GM19238 (cell line): Measurements from ENCODE around the gene KCNMA1.

Experiments
- DNase-seq: peaks from one replicate; pipeline ENCODE4 v3.0.0; 2011; ENCODE audit warnings: low spot score; ENCODE audit not compliant: insufficient read length

Gene KCNMA1

GRCh38 chr10:77634939-77635338 is 2.7 kb downstream of the KCNMA1 start:
- no peak for DNase-seq

GRCh38 chr10:77633376-77633775 is 4.2 kb downstream of the KCNMA1 start:
- no peak for DNase-seq

- DNase-seq: no peak
These were observed 6.4 kb downstream of the KCNMA1 start for GRCh38 chr10:77631241-77631640.

GRCh38 chr10:77630507-77630848 is 7.1 kb downstream of the KCNMA1 start:
- DNase-seq: no peak

- DNase-seq: no peak
These were observed 7.7 kb downstream of the KCNMA1 start for GRCh38 chr10:77629775-77630506.

- DNase-seq: no peak
These were observed 8.5 kb downstream of the KCNMA1 start for GRCh38 chr10:77628906-77629730.

- no peak for DNase-seq
These were observed 11.2 kb downstream of the KCNMA1 start for GRCh38 chr10:77626266-77626935.

GRCh38 chr10:77625379-77625778 is 12.2 kb downstream of the KCNMA1 start:
- DNase-seq: no peak

- DNase-seq: no peak
These were observed 14.7 kb downstream of the KCNMA1 start for GRCh38 chr10:77622889-77623291.

- no peak for DNase-seq
These were observed 16.9 kb downstream of the KCNMA1 start for GRCh38 chr10:77620731-77621130.

- DNase-seq: no peak
These were observed 17.5 kb downstream of the KCNMA1 start for GRCh38 chr10:77619964-77620703.

- no peak for DNase-seq
These were observed 19.5 kb downstream of the KCNMA1 start for GRCh38 chr10:77618117-77618516.

- no peak for DNase-seq
These were observed 20.8 kb downstream of the KCNMA1 start for GRCh38 chr10:77616766-77617165.

GRCh38 chr10:77614778-77615625 is 22.6 kb downstream of the KCNMA1 start:
- no peak for DNase-seq

- no peak for DNase-seq
These were observed 24.0 kb downstream of the KCNMA1 start for GRCh38 chr10:77613476-77614130.

- DNase-seq: no peak
These were observed 25.9 kb downstream of the KCNMA1 start for GRCh38 chr10:77611670-77612069.

GRCh38 chr10:77611221-77611620 is 26.4 kb downstream of the KCNMA1 start:
- no peak for DNase-seq

- no peak for DNase-seq
These were observed 27.8 kb downstream of the KCNMA1 start for GRCh38 chr10:77609781-77610272.

- no peak for DNase-seq
These were observed 29.3 kb downstream of the KCNMA1 start for GRCh38 chr10:77608281-77608680.

GRCh38 chr10:77606751-77607150 is 30.9 kb downstream of the KCNMA1 start:
- no peak for DNase-seq
